Thyroid gland (tissue), 4 donors: ENCODE measurements around the gene FHIT.

Experiments
- CTCF ChIP-seq, 6 experiments: fragments of 200-600 bp in 3 of 6; fragments of 450-650 bp in 3 of 6; sonication (generic) in 3 of 6; IDR thresholded peaks; one replicate each; pipeline ENCODE4 v1.5.1; 2016 to 2019; ENCODE audit warnings: antibody characterized with exemption in 6 of 6, mild to moderate bottlenecking in 2 of 6, inconsistent platforms in 1 of 6, moderate library complexity in 1 of 6
- POLR2A ChIP-seq, 2 donors: fragments of 450-650 bp; IDR thresholded peaks; one replicate each; pipeline ENCODE4 v1.6.1; 2017; ENCODE audit warnings: antibody characterized with exemption in 2 of 2, mild to moderate bottlenecking in 2 of 2, moderate library complexity in 1 of 2

DNA sequence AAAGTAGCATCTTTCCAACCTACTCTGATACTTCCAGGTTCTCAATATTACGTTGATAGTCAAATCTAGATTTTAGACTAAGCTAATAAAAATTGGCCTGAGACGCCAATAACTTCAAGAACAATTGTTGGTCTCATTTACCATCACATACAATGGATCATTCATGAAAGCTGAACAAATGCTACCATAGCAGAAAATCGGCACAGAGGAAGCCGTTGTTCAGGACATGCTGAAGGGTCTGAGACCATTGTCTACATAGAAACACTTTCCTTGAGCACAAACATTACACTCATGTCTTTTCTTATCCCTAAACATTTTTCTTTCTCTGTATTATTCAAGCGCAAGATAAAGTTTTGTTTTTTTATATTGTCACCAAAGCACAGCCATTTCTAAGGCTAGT, 37.2 kb upstream of the FHIT start:
- TF ChIP-seq CTCF (IDR thresholded peaks at IDR 0.05) (no peak), POLR2A (IDR thresholded peaks at IDR 0.05) (no peak)
